ENCODE measurements around the gene ARID4B. TPM values are rescaled to one million over a fixed set of nuclear protein-coding genes. Genes with fewer than 3 reads are reported as not detected.

ARID4B gene, protein sequence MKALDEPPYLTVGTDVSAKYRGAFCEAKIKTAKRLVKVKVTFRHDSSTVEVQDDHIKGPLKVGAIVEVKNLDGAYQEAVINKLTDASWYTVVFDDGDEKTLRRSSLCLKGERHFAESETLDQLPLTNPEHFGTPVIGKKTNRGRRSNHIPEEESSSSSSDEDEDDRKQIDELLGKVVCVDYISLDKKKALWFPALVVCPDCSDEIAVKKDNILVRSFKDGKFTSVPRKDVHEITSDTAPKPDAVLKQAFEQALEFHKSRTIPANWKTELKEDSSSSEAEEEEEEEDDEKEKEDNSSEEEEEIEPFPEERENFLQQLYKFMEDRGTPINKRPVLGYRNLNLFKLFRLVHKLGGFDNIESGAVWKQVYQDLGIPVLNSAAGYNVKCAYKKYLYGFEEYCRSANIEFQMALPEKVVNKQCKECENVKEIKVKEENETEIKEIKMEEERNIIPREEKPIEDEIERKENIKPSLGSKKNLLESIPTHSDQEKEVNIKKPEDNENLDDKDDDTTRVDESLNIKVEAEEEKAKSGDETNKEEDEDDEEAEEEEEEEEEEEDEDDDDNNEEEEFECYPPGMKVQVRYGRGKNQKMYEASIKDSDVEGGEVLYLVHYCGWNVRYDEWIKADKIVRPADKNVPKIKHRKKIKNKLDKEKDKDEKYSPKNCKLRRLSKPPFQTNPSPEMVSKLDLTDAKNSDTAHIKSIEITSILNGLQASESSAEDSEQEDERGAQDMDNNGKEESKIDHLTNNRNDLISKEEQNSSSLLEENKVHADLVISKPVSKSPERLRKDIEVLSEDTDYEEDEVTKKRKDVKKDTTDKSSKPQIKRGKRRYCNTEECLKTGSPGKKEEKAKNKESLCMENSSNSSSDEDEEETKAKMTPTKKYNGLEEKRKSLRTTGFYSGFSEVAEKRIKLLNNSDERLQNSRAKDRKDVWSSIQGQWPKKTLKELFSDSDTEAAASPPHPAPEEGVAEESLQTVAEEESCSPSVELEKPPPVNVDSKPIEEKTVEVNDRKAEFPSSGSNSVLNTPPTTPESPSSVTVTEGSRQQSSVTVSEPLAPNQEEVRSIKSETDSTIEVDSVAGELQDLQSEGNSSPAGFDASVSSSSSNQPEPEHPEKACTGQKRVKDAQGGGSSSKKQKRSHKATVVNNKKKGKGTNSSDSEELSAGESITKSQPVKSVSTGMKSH (N-terminal part only)
- total RNA-seq (2014; rRNA removed) (14.0 and 16.8 TPM in 2 replicates), Bru-seq, nascent RNA (percentile 78 among the genes with signal in this experiment), BruChase-seq, experiment 1, labeled RNA remaining after a 6-hour chase (percentile 65 among the genes with signal in this experiment), BruChase-seq, experiment 2, labeled RNA remaining after a 2-hour chase (percentile 73 among the genes with signal in this experiment)
- long read RNA-seq, full-length matches to known transcripts, result 8 of 80 reads
- long read RNA-seq, partial matches to known transcripts, result 56 of 80 reads
- long read RNA-seq, other reads (novel, unspliced or antisense), result 16 of 80 reads

DNA sequence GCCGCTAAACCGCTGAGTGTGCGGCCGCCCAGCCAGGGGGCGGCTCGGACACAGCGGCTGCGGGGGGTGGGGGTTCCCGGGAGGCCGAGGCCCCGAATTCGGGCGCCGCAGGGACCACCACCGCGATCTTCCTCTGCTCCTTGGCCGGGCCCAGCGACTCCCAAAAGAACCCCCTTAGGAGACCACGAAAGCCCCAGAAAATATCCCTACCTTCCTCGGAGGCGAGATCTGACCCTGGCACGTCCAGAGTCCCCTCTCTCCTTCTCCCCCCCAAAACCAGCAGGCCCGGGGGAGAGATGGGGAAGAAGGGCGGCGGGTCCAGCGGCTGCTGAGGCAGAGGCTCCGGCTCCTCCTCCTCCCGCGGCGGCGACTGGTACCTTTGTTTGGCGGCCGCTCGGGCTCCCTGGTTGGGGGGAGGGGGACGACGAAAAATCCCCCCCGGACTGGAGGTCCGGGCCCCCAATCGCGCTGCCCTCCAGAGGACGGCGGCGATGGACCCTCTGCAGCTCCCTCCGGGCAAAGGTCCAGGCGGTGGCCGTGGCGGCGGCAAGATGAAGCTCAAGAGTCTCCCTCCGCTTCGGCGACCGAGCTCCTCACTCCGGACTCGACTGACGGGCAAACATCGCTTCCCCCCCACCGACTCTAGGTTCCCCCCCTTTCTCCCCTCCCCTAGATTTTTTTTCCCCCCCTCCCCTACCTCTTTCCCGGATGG lies at the start of gene ARID4B:
Gene ARID4B (minus strand): TSS at position 621 of the 712 bp plus-strand sequence. CDS start 1,260 bp downstream, outside the sequence.
- ChIA-PET POLR2A (ENCODE audit: unreplicated experiment) (interaction anchor here (0.6 kb wide), 1 partner anchor 538 kb away, joined by 5 read pairs; no protein-coding TSS in a partner anchor), CTCF (interaction anchor here (0.6 to 1.0 kb wide), 4 partner anchors 39 to 75 kb away, joined by 3 read pairs; partner anchors contain the start of gene TBCE)
- Histone ChIP-seq H3K79me2 (ENCODE audit: low read length) (peaks cover 89% of the 10 kb centered on the region), H3K27me3 (ENCODE audit: low read length) (no peaks in the 10 kb centered on the region), H3K9ac (ENCODE audit: low read length) (peak within 1 kb of the TSS; percentile 86), H3K9me3 (ENCODE audit: low read length) (no peaks in the 10 kb centered on the region), H3K27ac (ENCODE audit: low read length) (peak within 1 kb of the TSS; percentile 93), H3F3A (ENCODE audit: low read length, unreplicated experiment) (no peaks in the 10 kb centered on the region), H3K9me2 (replicated peaks; ENCODE audit: low read length) (no peaks in the 10 kb centered on the region), H3K4me1 (ENCODE audit: insufficient read depth, low read length) (peaks cover 26% of the 10 kb centered on the region; the same call in 1 of the 2 replicates), H4K20me1 (ENCODE audit: low read length) (peaks cover 13% of the 10 kb centered on the region), H3K4me3 (ENCODE audit: low read length) (peak within 1 kb of the TSS; percentile 97), H3K36me3 (ENCODE audit: low read depth, low read length) (no peaks in the 10 kb centered on the region), H2AFZ (ENCODE audit: low read length) (peak within 1 kb of the TSS; percentile 86), H3K4me2 (ENCODE audit: low read length) (peak within 1 kb of the TSS; percentile 100)
- DNase-seq, result no peak
- intact Hi-C loops (cut with micrococcal nuclease), result loop anchor here (1.0 to 2.0 kb wide), 3 partner anchors 39 to 89 kb away; partner anchors contain the start of gene TBCE
- peak; percentile 7 for ATAC-seq
- TF ChIP-seq EZH2phosphoT487 (IDR thresholded peaks at IDR 0.05; ENCODE audit: borderline replicate concordance, low read length), result no peak
- no peak for TF ChIP-seq EZH2 (IDR thresholded peaks at IDR 0.05; ENCODE audit: low read length, unreplicated experiment)
- TF ChIP-seq, protein P1, sequence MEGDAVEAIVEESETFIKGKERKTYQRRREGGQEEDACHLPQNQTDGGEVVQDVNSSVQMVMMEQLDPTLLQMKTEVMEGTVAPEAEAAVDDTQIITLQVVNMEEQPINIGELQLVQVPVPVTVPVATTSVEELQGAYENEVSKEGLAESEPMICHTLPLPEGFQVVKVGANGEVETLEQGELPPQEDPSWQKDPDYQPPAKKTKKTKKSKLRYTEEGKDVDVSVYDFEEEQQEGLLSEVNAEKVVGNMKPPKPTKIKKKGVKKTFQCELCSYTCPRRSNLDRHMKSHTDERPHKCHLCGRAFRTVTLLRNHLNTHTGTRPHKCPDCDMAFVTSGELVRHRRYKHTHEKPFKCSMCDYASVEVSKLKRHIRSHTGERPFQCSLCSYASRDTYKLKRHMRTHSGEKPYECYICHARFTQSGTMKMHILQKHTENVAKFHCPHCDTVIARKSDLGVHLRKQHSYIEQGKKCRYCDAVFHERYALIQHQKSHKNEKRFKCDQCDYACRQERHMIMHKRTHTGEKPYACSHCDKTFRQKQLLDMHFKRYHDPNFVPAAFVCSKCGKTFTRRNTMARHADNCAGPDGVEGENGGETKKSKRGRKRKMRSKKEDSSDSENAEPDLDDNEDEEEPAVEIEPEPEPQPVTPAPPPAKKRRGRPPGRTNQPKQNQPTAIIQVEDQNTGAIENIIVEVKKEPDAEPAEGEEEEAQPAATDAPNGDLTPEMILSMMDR (conservative IDR thresholded peaks at IDR 0.05; ENCODE audit: low read depth, low read length), result no peak
- BruUV-seq (replicated peaks), result TSS peak; percentile 41

DNA sequence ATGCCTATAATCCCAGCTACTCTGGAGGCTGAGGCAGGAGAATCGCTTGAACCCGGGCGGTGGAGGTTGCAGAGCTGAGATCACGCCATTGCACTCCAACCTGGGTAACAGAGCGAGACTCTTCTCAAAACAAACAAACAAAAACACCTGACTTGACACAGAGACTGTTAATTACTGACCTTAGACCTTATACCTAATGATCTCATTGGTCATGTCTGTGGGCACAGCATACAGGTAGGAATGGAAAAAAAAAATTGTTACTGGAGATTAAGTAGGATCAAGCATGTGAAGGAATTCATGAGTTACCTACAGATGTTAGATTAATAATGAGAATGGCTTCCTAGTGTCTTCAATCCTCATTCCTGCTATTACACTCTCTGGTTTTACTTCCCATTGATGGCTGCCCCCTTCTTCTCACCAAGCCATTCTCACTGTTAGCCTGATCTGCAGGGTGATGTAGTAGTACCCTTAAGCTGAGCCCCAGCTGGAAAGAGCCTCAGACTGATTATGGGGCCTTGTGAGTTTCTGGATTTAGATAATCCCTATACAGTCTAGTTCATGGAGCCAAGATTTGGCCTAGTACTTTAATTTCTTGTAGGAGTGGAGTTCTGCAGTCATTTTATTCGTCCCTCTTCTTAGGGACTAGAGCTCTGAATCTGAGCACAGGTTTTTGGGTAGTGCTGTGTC lies 48.1 kb upstream of the ARID4B start:
- ATAC-seq (no peak), DNase-seq (no peak)
- H3K36me3 ChIP-seq (ENCODE audit: low read depth, low read length), result peaks cover 2% of the 10 kb centered on the region
- peaks cover 21% of the 10 kb centered on the region for H3K79me2 ChIP-seq (ENCODE audit: low read length)
- no peak overlapping the region for H3K4me3 ChIP-seq (ENCODE audit: low read length)
- CTCF ChIA-PET, result no interaction called here
- H4K20me1 ChIP-seq (ENCODE audit: low read length), result no peaks in the 10 kb centered on the region
- H3K27ac ChIP-seq (ENCODE audit: low read length), result no peak overlapping the region
- H2AFZ ChIP-seq (ENCODE audit: low read length), result no peak overlapping the region
- no TSS peak for BruUV-seq (replicated peaks)
- no peaks in the 10 kb centered on the region for H3K4me1 ChIP-seq (ENCODE audit: insufficient read depth, low read length)
- POLR2A ChIA-PET (ENCODE audit: unreplicated experiment), result no interaction called here
- TF ChIP-seq EZH2phosphoT487 (IDR thresholded peaks at IDR 0.05; ENCODE audit: borderline replicate concordance, low read length), result no peak
- no peak for TF ChIP-seq EZH2 (IDR thresholded peaks at IDR 0.05; ENCODE audit: low read length, unreplicated experiment)
- TF ChIP-seq, protein P1 (conservative IDR thresholded peaks at IDR 0.05; ENCODE audit: low read depth, low read length), result no peak
- no peaks in the 10 kb centered on the region for H3K27me3 ChIP-seq (ENCODE audit: low read length)
- intact Hi-C loops (cut with micrococcal nuclease), result no loop called here
- H3K4me2 ChIP-seq (ENCODE audit: low read length), result no peak overlapping the region
- no peak overlapping the region for H3K9ac ChIP-seq (ENCODE audit: low read length)
- no peaks in the 10 kb centered on the region for H3K9me2 ChIP-seq (replicated peaks; ENCODE audit: low read length)
- no peaks in the 10 kb centered on the region for H3F3A ChIP-seq (ENCODE audit: low read length, unreplicated experiment)
- H3K9me3 ChIP-seq (ENCODE audit: low read length), result no peaks in the 10 kb centered on the region
